GM21529 (cell line): ENCODE measurements around the gene CWC27.

ENCODE experiments used
- ATAC-seq: cut with Tn5 transposase; IDR thresholded peaks from one replicate; pipeline ENCODE4 v1.9.1; 2021; ENCODE audit not compliant: unreplicated experiment

CWC27 gene

DNA sequence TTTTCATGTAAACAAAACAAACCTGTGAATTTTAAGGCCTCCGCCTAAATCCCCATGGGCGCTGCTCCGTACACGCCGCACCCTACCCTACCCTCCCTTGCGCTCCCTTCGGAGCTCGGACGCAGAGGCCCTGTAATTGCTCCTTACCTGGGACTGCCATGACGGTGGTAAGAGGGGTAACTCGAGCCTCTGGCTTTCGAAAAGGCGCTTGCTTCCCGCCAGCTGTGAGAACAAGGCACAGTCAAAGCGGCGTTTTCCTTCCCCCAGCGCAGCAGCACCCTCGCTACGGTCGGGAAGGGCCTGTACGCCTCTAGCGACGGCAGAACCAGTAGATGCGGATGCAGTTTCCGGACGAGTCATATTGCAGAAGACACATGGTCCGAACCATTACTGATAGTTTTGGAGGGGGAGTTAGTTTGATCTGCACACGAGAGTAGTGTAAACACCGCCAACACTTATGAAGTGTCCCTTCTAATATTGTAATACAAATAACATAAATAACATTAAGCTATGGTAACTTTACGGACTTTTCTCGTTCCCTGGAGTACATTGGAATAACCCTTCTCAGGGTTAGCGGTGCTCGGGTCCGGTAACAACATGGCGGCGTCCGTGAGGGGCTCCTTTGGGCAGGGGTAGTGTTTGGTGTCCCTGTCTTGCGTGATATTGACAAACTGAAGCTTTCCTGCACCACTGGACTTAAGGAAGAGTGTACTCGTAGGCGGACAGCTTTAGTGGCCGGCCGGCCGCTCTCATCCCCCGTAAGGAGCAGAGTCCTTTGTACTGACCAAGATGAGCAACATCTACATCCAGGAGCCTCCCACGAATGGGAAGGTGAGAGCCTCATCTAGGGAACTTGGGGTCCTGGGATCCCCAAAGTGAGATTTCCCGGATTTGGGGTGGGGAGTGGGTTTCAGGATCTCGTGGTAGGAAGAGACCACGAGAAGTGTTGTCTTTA, at the start of gene CWC27, which contains the start of gene SREK1IP1:
CWC27 (plus strand) TSS at position 573 of the 955 bp plus-strand sequence; CDS start at position 790, 217 bp downstream.
SREK1IP1 (minus strand) TSS at position 334 of the 955 bp plus-strand sequence; CDS start at position 160, 174 bp downstream.
- ATAC-seq = peak; percentile 96

DNA sequence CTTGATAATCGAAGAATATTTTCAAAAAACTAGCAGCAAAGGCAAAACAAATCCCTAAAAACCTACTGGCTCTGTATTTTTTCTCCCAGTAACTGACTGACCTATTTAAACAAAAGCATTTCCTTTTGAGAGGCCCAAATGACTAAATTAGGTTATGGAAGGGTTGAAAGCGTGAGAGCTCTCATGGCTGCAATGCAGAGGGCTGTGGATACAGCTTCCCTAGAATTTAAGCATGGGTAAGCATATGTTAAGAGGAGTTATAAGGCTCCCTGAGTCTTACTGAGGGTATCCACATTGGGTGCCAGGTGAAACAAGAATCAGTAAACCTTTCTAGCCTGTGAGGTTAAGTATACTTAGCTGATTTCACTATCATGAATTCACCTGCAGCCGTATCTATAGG, 46.1 kb upstream of the CWC27 start:
- ATAC-seq = no peak

DNA sequence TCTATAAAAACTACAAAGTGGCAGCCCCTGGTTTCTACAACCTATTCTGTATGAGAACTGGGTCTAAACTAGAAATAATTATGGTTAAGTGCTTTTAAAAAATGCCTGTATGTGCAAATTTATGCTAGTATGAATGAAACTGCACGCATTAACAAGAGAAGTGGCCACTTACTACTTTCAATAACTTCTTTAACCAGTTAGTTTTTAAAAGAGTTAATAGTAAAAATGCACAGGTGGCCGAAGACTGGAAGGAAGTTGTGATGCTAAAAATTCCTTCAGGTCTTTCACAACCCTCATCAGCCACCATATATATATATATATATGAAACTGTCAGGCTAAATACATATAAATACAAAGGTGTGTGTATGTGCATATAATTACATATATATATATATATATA, 41.6 kb upstream of the CWC27 start:
- ATAC-seq = no peak

DNA sequence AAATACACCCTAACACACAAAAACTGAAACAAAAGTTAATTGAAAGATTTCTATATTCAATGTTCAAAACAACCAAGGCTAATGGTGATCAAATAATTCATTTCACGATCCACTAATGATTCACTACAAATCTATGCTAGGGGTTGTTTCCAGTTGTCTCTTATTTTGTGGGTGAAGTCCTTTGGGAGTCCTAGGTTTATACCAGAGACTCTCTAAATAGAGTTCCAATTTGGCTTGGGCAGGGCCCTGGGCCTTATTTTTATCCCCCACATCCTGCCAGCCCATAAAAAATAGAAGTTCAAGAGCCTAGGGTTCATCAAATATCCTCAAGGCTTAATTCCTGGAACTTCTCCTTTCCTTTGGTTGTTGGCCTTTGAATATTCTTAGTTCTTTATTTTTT, 26.3 kb upstream of the CWC27 start:
- no peak for ATAC-seq

GRCh38 chr5:64742821-64743220, 25.9 kb upstream of the CWC27 start:
- no peak for ATAC-seq

GRCh38 chr5:64744914-64745313, 23.8 kb upstream of the CWC27 start:
- no peak for ATAC-seq

- ATAC-seq = no peak
Measured at GRCh38 chr5:64746446-64746845, 22.3 kb upstream of the CWC27 start.

DNA sequence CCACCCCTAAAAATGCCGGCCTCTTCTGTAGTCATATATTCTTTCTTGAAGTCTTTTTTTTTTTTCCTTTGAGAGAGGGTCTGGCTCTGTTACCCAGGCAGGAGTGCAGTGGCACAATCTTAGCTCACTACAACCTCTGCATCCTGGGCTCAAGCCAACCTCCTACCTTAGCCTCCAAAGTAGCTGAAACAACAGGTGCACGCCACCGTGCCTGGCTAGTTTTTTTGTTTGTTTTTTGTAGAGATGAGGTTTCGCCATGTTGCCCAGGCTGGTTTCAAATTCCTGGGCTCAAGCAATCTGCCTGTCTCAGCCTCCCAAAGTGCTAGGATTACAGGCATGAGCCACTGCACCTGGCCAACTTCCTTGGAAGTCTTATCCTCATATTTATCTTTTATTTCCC, 19.3 kb upstream of the CWC27 start:
- no peak for ATAC-seq

DNA sequence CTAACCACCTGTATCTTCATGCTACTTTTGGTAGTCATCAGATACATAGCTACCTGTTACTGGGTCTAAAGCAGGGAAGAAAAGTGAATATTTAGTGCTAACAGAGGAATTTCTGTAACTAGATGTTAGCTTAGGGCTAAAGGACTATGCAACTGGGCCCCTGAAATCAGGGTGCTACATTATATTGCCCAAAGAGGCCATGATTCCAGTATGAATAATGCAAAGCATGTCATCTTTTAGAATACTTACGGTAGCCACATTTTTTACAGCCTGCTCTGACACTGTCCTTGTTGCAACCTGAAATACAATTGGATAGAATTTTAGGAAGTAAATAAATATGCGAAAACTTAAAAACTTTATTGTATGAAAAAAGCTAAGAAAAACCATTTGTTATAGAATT, 14.7 kb upstream of the CWC27 start:
- no peak for ATAC-seq

- ATAC-seq = no peak
Measured at GRCh38 chr5:64758901-64759300, 9.8 kb upstream of the CWC27 start.

DNA sequence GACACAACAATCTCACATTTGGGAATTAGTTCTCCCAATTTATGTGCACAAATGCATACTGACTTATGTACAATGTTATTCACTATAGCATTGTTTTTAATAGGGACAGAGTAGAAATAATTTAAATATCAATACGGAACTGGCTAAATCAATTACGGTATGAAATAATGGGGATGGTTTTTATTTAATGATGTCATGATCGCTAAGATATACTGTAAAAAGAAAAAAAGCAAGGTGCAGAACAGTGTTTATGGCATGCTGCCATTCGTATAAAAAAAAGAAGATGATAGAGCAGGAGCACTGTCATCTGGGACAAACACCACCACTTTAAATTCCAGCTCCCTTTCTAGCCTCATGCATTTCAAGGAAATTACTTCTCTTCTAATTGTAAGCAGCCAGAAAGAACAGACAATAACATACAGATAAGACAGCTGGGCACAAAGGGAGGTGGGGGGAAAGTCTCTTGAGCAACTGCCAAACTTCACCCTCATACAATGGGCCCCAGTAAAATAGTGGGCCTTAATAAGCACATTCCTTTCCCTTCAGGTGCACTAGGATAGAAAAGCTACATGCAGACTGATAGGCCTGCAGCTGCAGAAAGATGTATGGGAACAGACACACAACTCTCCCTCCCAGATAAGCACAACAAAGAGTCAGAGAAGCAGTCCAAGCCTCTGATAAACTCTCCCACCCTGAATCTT, 8.6 kb upstream of the CWC27 start:
- ATAC-seq = no peak

DNA sequence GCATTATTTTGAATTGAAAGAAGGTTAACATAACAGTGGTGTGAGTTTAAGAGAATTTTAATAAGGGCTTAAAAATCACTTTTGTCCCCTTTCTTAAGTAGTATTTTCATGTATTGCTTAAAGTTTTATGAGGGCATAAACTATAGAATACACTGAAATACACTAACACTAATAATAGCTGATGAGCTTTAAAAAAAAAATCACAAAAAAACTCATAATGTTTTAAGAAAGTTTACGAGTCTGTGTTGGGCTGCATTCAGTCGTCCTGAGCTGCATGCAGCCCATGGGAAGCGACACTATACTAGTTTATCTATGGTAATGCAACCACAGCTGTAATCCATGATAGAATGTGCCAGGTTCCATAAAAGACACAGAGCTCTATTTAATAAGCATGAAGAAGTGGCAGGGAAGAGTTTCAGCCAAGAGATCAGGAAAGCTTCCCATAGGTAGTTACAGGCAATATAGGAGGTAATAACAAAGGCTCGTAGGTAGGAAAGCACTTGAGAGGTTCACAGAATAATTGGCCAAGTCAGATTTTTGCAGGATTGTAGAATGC, 4.7 kb upstream of the CWC27 start:
- ATAC-seq = no peak

- ATAC-seq = no peak
Measured at GRCh38 chr5:64765804-64766504, 2.8 kb upstream of the CWC27 start.

- no peak for ATAC-seq
Measured at GRCh38 chr5:64766941-64767340, 1.8 kb upstream of the CWC27 start.

GRCh38 chr5:64767959-64768357, 772 bp upstream of the CWC27 start:
- peak; percentile 11 for ATAC-seq

- no peak for ATAC-seq
Measured at GRCh38 chr5:64769855-64770254, 1.1 kb downstream of the CWC27 start.

DNA sequence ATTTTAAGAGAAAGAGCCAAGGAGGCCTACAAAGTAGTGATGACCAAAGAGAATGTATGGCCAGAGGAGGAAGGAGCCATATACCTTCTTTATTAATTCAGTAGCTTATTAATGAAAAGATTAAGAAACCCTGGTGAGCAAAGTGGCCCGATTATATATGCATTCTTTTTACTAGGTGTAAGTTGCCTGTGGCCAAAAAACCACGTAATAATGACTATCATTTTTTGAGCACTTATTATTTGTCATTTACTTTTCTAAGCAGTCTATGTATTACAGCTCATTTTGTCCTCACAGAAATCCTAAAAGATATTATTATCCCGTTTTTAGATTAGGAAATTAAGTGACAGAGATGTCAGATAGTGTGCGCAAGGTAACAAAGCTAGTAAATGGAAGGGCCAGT, 3.0 kb downstream of the CWC27 start:
- ATAC-seq = no peak

DNA sequence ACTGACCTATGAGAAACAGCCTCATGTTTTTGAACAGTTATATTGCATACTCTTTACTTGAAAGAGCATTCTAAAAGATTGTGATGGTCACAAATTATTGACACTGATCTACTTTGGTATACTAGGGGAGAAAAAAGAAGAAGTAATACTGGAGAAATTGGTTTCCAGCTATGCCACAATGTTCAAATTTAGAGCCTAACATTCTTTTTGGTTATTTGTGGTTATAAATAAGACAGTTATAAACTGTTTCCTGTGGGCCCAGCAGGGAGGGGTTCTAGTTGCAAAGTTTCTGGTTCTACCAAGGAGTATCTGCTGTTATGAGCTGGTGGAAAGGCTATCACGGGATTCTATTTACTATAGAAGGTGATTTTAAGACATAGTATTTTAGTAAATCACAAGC, 4.8 kb downstream of the CWC27 start:
- ATAC-seq = peak; percentile 57

DNA sequence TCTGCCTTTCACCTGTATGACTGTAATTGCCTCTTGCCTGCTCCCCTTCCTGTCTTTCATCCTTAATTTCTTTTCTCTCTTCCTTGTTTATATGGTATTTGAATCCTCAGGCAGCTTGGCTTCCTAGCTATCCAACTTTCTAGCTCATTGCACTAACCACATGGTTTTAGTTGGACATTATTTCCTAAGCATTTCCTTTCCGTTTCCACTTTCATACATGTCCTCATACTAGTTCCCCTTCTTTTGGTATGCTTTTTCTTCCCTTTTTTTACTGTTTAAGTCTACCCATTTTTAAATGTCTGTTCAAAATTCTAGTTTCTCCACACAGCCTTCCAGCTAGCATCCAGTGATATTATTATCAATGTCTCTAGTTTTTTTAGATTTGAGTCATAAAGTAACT, 6.6 kb downstream of the CWC27 start:
- no peak for ATAC-seq

- peak; percentile 86 for ATAC-seq
Measured at GRCh38 chr5:64784451-64785025, 15.8 kb downstream of the CWC27 start.

DNA sequence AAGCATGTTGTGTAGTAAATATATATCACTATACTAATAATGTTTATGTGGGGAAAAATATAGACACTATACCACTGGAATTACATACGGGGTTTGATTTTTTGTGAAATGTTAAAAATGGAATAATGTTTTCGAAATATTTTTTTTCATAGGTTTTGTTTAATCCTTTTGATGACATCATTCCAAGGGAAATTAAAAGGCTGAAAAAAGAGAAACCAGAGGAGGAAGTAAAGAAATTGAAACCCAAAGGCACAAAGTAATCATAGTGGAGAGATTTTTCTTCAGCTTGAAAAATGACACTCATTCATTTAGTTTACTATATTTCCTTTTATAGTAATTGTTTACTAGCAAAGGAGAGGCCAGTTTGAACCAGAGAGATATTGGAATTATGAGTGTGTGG, 17.6 kb downstream of the CWC27 start:
- no peak for ATAC-seq
